Fibroblast of skin of right quadriceps (primary cell): ENCODE data around the gene ASIC2.
A peak's percentile ranks its signal among the peaks of the same experiment; 100 is the strongest.

Source experiments
- DNase-seq: peaks from one replicate; pipeline ENCODE4 v3.0.0-alpha.2; 2013

The ASIC2 gene

GRCh38 chr17:33112763-33113162 is 180.3 kb downstream of the ASIC2 start:
- peak; percentile 23 for DNase-seq

- DNase-seq, result peak; percentile 3
Measured at GRCh38 chr17:33109336-33110072, 183.6 kb downstream of the ASIC2 start.

GRCh38 chr17:33106525-33107165 is 186.4 kb downstream of the ASIC2 start:
- DNase-seq, result no peak

- DNase-seq, result no peak
Measured at GRCh38 chr17:33105911-33106310, 187.2 kb downstream of the ASIC2 start.

GRCh38 chr17:33099906-33100305 is 193.2 kb downstream of the ASIC2 start:
- no peak for DNase-seq

- no peak for DNase-seq
Measured at GRCh38 chr17:33099252-33099651, 193.8 kb downstream of the ASIC2 start.

- DNase-seq, result no peak
Measured at GRCh38 chr17:33097411-33097810, 195.7 kb downstream of the ASIC2 start.

GRCh38 chr17:33096161-33096560 is 196.9 kb downstream of the ASIC2 start:
- DNase-seq, result no peak

GRCh38 chr17:33091271-33091670 is 201.8 kb downstream of the ASIC2 start:
- no peak for DNase-seq

GRCh38 chr17:33090806-33091205 is 202.3 kb downstream of the ASIC2 start:
- DNase-seq, result no peak

GRCh38 chr17:33086878-33087277 is 206.2 kb downstream of the ASIC2 start:
- DNase-seq, result no peak

GRCh38 chr17:33086041-33086440 is 207.1 kb downstream of the ASIC2 start:
- DNase-seq, result no peak

- no peak for DNase-seq
Measured at GRCh38 chr17:33085256-33085655, 207.8 kb downstream of the ASIC2 start.

GRCh38 chr17:33084755-33085154 is 208.3 kb downstream of the ASIC2 start:
- no peak for DNase-seq

- no peak for DNase-seq
Measured at GRCh38 chr17:33082529-33083173, 210.4 kb downstream of the ASIC2 start.

- DNase-seq, result no peak
Measured at GRCh38 chr17:33080091-33080490, 213.0 kb downstream of the ASIC2 start.

GRCh38 chr17:33079201-33079600 is 213.9 kb downstream of the ASIC2 start:
- DNase-seq, result no peak

- no peak for DNase-seq
Measured at GRCh38 chr17:33076979-33077378, 216.1 kb downstream of the ASIC2 start.

GRCh38 chr17:33073416-33073815 is 219.7 kb downstream of the ASIC2 start:
- no peak for DNase-seq

GRCh38 chr17:33072421-33073161 is 220.5 kb downstream of the ASIC2 start:
- DNase-seq, result no peak

- DNase-seq, result no peak
Measured at GRCh38 chr17:33071656-33072055, 221.4 kb downstream of the ASIC2 start.

- no peak for DNase-seq
Measured at GRCh38 chr17:33057564-33057963, 235.5 kb downstream of the ASIC2 start.

- DNase-seq, result no peak
Measured at GRCh38 chr17:33056399-33057146, 236.5 kb downstream of the ASIC2 start.
